HFF-Myc (cell line): Measurements from ENCODE around the gene HMGN2.

ENCODE experiments used
- DNase-seq: peaks from one replicate; pipeline ENCODE4 v3.0.0-alpha.2; 2011; ENCODE audit warnings: low read depth; ENCODE audit errors: extremely low read depth
- H3K4me3 ChIP-seq: replicated peaks from 2 replicates; pipeline ENCODE4 v1.5.1; 2011; ENCODE audit warnings: low read depth, mild to moderate bottlenecking, control low read depth, low read length
- CTCF ChIP-seq: IDR thresholded peaks from 2 replicates; pipeline ENCODE4 v1.5.1; 2012; ENCODE audit warnings: mild to moderate bottlenecking, low read depth, low read length, control low read depth; ENCODE audit errors: missing control alignments

Gene HMGN2

GRCh38 chr1:26440259-26440658, 32.0 kb upstream of the HMGN2 start:
- TF ChIP-seq CTCF, result no peak
- no peak overlapping the region for H3K4me3 ChIP-seq
- no peak for DNase-seq

GRCh38 chr1:26449868-26450267, 22.4 kb upstream of the HMGN2 start:
- H3K4me3 ChIP-seq, result no peak overlapping the region
- no peak for DNase-seq
- TF ChIP-seq CTCF, result no peak

- no peak for DNase-seq
- no peak overlapping the region for H3K4me3 ChIP-seq
- TF ChIP-seq CTCF, result no peak
Measured at GRCh38 chr1:26450908-26451307, 21.3 kb upstream of the HMGN2 start.

GRCh38 chr1:26452459-26453183, 19.6 kb upstream of the HMGN2 start:
- no peak for DNase-seq
- H3K4me3 ChIP-seq, result no peak overlapping the region
- TF ChIP-seq CTCF, result no peak

- no peak for DNase-seq
Measured at GRCh38 chr1:26459148-26459547, 13.1 kb upstream of the HMGN2 start.

GRCh38 chr1:26459573-26460031, 12.6 kb upstream of the HMGN2 start:
- TF ChIP-seq CTCF, result no peak
- DNase-seq, result no peak
- no peak overlapping the region for H3K4me3 ChIP-seq

More at GRCh38 chr1:26459148-26459547, 13.1 kb upstream of the HMGN2 start:
- no peak overlapping the region for H3K4me3 ChIP-seq
- no peak for TF ChIP-seq CTCF

- DNase-seq, result no peak
- no peak overlapping the region for H3K4me3 ChIP-seq
Measured at GRCh38 chr1:26468911-26469310, 3.3 kb upstream of the HMGN2 start.

More at GRCh38 chr1:26468911-26469310, 3.3 kb upstream of the HMGN2 start:
- TF ChIP-seq CTCF, result no peak
